Stimulated activated CD4-positive, alpha-beta T cell treated with anti-CD3 and anti-CD28 coated beads, Interleukin-4, amount 100 ng/mL, for 24 hours (primary cell): ENCODE data around the gene CCR9.

ENCODE experiments used
- DNase-seq: peaks from one replicate; pipeline ENCODE4 v3.0.0-alpha.2; 2020

CCR9 gene

GRCh38 chr3:45910892-45911291 is 24.5 kb downstream of the CCR9 start:
- no peak for DNase-seq

- DNase-seq, result no peak
Measured at GRCh38 chr3:45911511-45912226, 25.3 kb downstream of the CCR9 start.

- no peak for DNase-seq
Measured at GRCh38 chr3:45912435-45912834, 26.1 kb downstream of the CCR9 start.

- no peak for DNase-seq
Measured at GRCh38 chr3:45914362-45915058, 28.2 kb downstream of the CCR9 start.

GRCh38 chr3:45915059-45915439 is 28.7 kb downstream of the CCR9 start:
- DNase-seq, result no peak

GRCh38 chr3:45915518-45916231 is 29.3 kb downstream of the CCR9 start:
- peak; percentile 82 for DNase-seq

- no peak for DNase-seq
Measured at GRCh38 chr3:45917146-45917898, 31.0 kb downstream of the CCR9 start.

- DNase-seq, result no peak
Measured at GRCh38 chr3:45921158-45922038, 35.1 kb downstream of the CCR9 start.

- no peak for DNase-seq
Measured at GRCh38 chr3:45922039-45922326, 35.6 kb downstream of the CCR9 start.

- no peak for DNase-seq
Measured at GRCh38 chr3:45922950-45923590, 36.7 kb downstream of the CCR9 start.

- no peak for DNase-seq
Measured at GRCh38 chr3:45923755-45924154, 37.4 kb downstream of the CCR9 start.

- DNase-seq, result no peak
Measured at GRCh38 chr3:45927881-45928280, 41.5 kb downstream of the CCR9 start.

- peak; percentile 71 for DNase-seq
Measured at GRCh38 chr3:45929042-45929679, 42.8 kb downstream of the CCR9 start.

- DNase-seq, result no peak
Measured at GRCh38 chr3:45931496-45931895, 45.2 kb downstream of the CCR9 start.

- no peak for DNase-seq
Measured at GRCh38 chr3:45932112-45932511, 45.8 kb downstream of the CCR9 start.

- DNase-seq, result no peak
Measured at GRCh38 chr3:45933591-45933990, 47.2 kb downstream of the CCR9 start.

GRCh38 chr3:45936261-45936660 is 49.9 kb downstream of the CCR9 start:
- no peak for DNase-seq

- DNase-seq, result no peak
Measured at GRCh38 chr3:45937206-45938042, 51.1 kb downstream of the CCR9 start.

- no peak for DNase-seq
Measured at GRCh38 chr3:45938043-45938435, 51.7 kb downstream of the CCR9 start.

- DNase-seq, result peak; percentile 90
Measured at GRCh38 chr3:45938864-45939263, 52.5 kb downstream of the CCR9 start.
